ENCODE data around the gene TBC1D13.

Gene TBC1D13

GRCh38 chr9:128765499-128765898 lies 21.6 kb upstream of the TBC1D13 start:
- H3K27ac ChIP-seq (ENCODE audit: low read depth, low read length) = no peak overlapping the region
- no peaks in the 10 kb centered on the region for H3F3A ChIP-seq (ENCODE audit: insufficient read depth)
- H3K4me3 ChIP-seq (ENCODE audit: insufficient read depth, low read length, poor library complexity, severe bottlenecking) = no peak overlapping the region
- no peaks in the 10 kb centered on the region for H3K79me2 ChIP-seq (ENCODE audit: insufficient read depth, low read length)
- H3K36me3 ChIP-seq (ENCODE audit: low read length) = no peaks in the 10 kb centered on the region
- no peak for TF ChIP-seq EZH2phosphoT487 (conservative IDR thresholded peaks at IDR 0.05; ENCODE audit: low read length)
- no peak for TF ChIP-seq CTCF (IDR thresholded peaks at IDR 0.05; ENCODE audit: insufficient read depth, low read length, poor library complexity, severe bottlenecking)
- no peaks in the 10 kb centered on the region for H3K9me2 ChIP-seq (replicated peaks; ENCODE audit: insufficient read depth, low read length)
- H3K9me3 ChIP-seq (ENCODE audit: insufficient read depth, low read length) = no peaks in the 10 kb centered on the region
- no peak overlapping the region for H2AFZ ChIP-seq (ENCODE audit: low read depth, low read length, severe bottlenecking)
- H3K9ac ChIP-seq (ENCODE audit: low read length) = no peak overlapping the region
- no peaks in the 10 kb centered on the region for H3K27me3 ChIP-seq (ENCODE audit: low read length)
- H3K4me2 ChIP-seq (ENCODE audit: low read depth, low read length, poor library complexity, severe bottlenecking) = no peak overlapping the region
- no peaks in the 10 kb centered on the region for H4K20me1 ChIP-seq (ENCODE audit: low read depth, low read length)

- Histone ChIP-seq H3K9ac (ENCODE audit: low read length) (no peak overlapping the region), H3K36me3 (ENCODE audit: low read length) (no peaks in the 10 kb centered on the region), H3K9me3 (ENCODE audit: insufficient read depth, low read length) (no peaks in the 10 kb centered on the region), H3F3A (ENCODE audit: insufficient read depth) (0 out of 2 replicates have a peak, but pooled peaks cover 7% of the 10 kb centered on the region), H3K9me2 (replicated peaks; ENCODE audit: insufficient read depth, low read length) (no peaks in the 10 kb centered on the region), H2AFZ (ENCODE audit: low read depth, low read length, severe bottlenecking) (no peak overlapping the region), H4K20me1 (ENCODE audit: low read depth, low read length) (no peaks in the 10 kb centered on the region), H3K4me2 (ENCODE audit: low read depth, low read length, poor library complexity, severe bottlenecking) (no peak overlapping the region), H3K79me2 (ENCODE audit: insufficient read depth, low read length) (no peaks in the 10 kb centered on the region), H3K27me3 (ENCODE audit: low read length) (no peaks in the 10 kb centered on the region), H3K4me3 (ENCODE audit: insufficient read depth, low read length, poor library complexity, severe bottlenecking) (no peak overlapping the region), H3K27ac (ENCODE audit: low read depth, low read length) (no peak overlapping the region)
- TF ChIP-seq CTCF (IDR thresholded peaks at IDR 0.05; ENCODE audit: insufficient read depth, low read length, poor library complexity, severe bottlenecking) = no peak
- no peak for TF ChIP-seq EZH2phosphoT487 (conservative IDR thresholded peaks at IDR 0.05; ENCODE audit: low read length)
These were observed 18.4 kb upstream of the TBC1D13 start for GRCh38 chr9:128768606-128769005.

GRCh38 chr9:128770286-128771030 lies 16.6 kb upstream of the TBC1D13 start:
- Histone ChIP-seq H3K27ac (ENCODE audit: low read depth, low read length) (no peak overlapping the region), H3K9me3 (ENCODE audit: insufficient read depth, low read length) (no peaks in the 10 kb centered on the region), H3K9me2 (replicated peaks; ENCODE audit: insufficient read depth, low read length) (no peaks in the 10 kb centered on the region), H3K9ac (ENCODE audit: low read length) (peak overlapping the region; percentile 68), H3K36me3 (ENCODE audit: low read length) (no peaks in the 10 kb centered on the region), H3K4me3 (ENCODE audit: insufficient read depth, low read length, poor library complexity, severe bottlenecking) (peak overlapping the region; percentile 73), H2AFZ (ENCODE audit: low read depth, low read length, severe bottlenecking) (no peak overlapping the region), H4K20me1 (ENCODE audit: low read depth, low read length) (no peaks in the 10 kb centered on the region), H3K27me3 (ENCODE audit: low read length) (no peaks in the 10 kb centered on the region), H3K4me2 (ENCODE audit: low read depth, low read length, poor library complexity, severe bottlenecking) (peak overlapping the region; percentile 66), H3F3A (ENCODE audit: insufficient read depth) (0 out of 2 replicates have a peak, but pooled peaks cover 7% of the 10 kb centered on the region), H3K79me2 (ENCODE audit: insufficient read depth, low read length) (no peaks in the 10 kb centered on the region)
- TF ChIP-seq CTCF (IDR thresholded peaks at IDR 0.05; ENCODE audit: insufficient read depth, low read length, poor library complexity, severe bottlenecking) (no peak), EZH2phosphoT487 (conservative IDR thresholded peaks at IDR 0.05; ENCODE audit: low read length) (no peak)

Data from SU-DHL-6 (cell line).